Measurements from ENCODE around the gene CHRM2. TPM values are rescaled to one million over a fixed set of nuclear protein-coding genes. Genes with fewer than 3 reads are reported as not detected.

Gene CHRM2
- total RNA-seq, 1 experiment from 2014 or later, result not detected

GRCh38 chr7:136884492-136884891, 16.0 kb downstream of the CHRM2 start:
- intact Hi-C loops (cut with micrococcal nuclease), result no loop called here
- no peak overlapping the region for H3K9ac ChIP-seq (ENCODE audit: low read length)
- no peaks in the 10 kb centered on the region for H3K4me1 ChIP-seq (ENCODE audit: control insufficient read depth in 1 of 2, insufficient read depth in 2 of 2, low read length in 2 of 2)
- ATAC-seq, result no peak
- H3K27me3 ChIP-seq (ENCODE audit: insufficient read depth, low read length), result no peaks in the 10 kb centered on the region
- H3K9me3 ChIP-seq (ENCODE audit: control insufficient read depth in 1 of 2, insufficient read depth in 1 of 2, low read depth in 1 of 2, low read length in 2 of 2), result peaks cover 5 to 17% of the 10 kb centered on the region in 2 experiments; a peak in 2 of 4 replicates
- no peak overlapping the region for H2AFZ ChIP-seq (ENCODE audit: low read depth, low read length, poor library complexity, severe bottlenecking)
- H4K20me1 ChIP-seq (ENCODE audit: insufficient read depth), result no peaks in the 10 kb centered on the region
- H3K4me2 ChIP-seq (ENCODE audit: low read length), result no peak overlapping the region
- H3K27ac ChIP-seq (ENCODE audit: low read depth, low read length), result no peak overlapping the region
- BruUV-seq (replicated peaks), result no TSS peak
- no peak overlapping the region for H3K4me3 ChIP-seq (replicated peaks in 1 of 2; ENCODE audit: low read depth in 1 of 2, low read length in 2 of 2)
- no peaks in the 10 kb centered on the region for H3K9me2 ChIP-seq (ENCODE audit: insufficient read depth)
- RAD21 ChIA-PET (ENCODE audit: low non-redundant PET in 1 of 2, low total read pairs in 2 of 2, uncharacterized antibody in 2 of 2, unreplicated experiment in 2 of 2), result no interaction called here
- H3K79me2 ChIP-seq (ENCODE audit: insufficient read depth, low read length), result no peaks in the 10 kb centered on the region
- CTCF ChIA-PET, result no interaction called here
- POLR2A ChIA-PET, result no interaction called here
- TF ChIP-seq ATF3 (IDR thresholded peaks at IDR 0.05) (no peak), YY1 (IDR thresholded peaks at IDR 0.05; ENCODE audit: extremely low read depth, insufficient replicate concordance, low read depth, low read length) (no peak), EZH2 (IDR thresholded peaks at IDR 0.05) (no peak), CEBPB (IDR thresholded peaks at IDR 0.05; ENCODE audit: low read depth) (no peak), ZNF274 (IDR thresholded peaks at IDR 0.05; ENCODE audit: low read depth, low read length) (no peak), CTCF (IDR thresholded peaks at IDR 0.05 in 2 of 3, conservative IDR thresholded peaks at IDR 0.05 in 1 of 3; ENCODE audit: borderline replicate concordance in 1 of 3, insufficient read depth in 1 of 3, low read depth in 2 of 3, low read length in 2 of 3) (no peak), POLR2A (IDR thresholded peaks at IDR 0.05; ENCODE audit: borderline replicate concordance, extremely low read depth, insufficient read depth, insufficient read length) (no peak), ZFX (IDR thresholded peaks at IDR 0.05) (no peak), SIN3A (IDR thresholded peaks at IDR 0.05; ENCODE audit: low read depth) (no peak), EGR1 (IDR thresholded peaks at IDR 0.05; ENCODE audit: low read depth) (no peak), SP1 (IDR thresholded peaks at IDR 0.05; ENCODE audit: low read depth) (no peak), FOSL1 (IDR thresholded peaks at IDR 0.05; ENCODE audit: low read depth) (no peak), POLR2AphosphoS5 (IDR thresholded peaks at IDR 0.05; ENCODE audit: low read depth, low read length) (no peak), TCF7L2 (IDR thresholded peaks at IDR 0.05; ENCODE audit: borderline replicate concordance, extremely low read depth, insufficient read depth, insufficient read length) (no peak), RAD21 (IDR thresholded peaks at IDR 0.05; ENCODE audit: low read depth) (no peak), ZBTB33 (IDR thresholded peaks at IDR 0.05; ENCODE audit: extremely low read depth, insufficient replicate concordance, low read length) (no peak), ELF1 (IDR thresholded peaks at IDR 0.05; ENCODE audit: borderline replicate concordance, low read depth) (no peak)
- no peaks in the 10 kb centered on the region for H3K36me3 ChIP-seq (ENCODE audit: control insufficient read depth in 1 of 2, insufficient read depth in 2 of 2, low read length in 2 of 2)
- no peak for DNase-seq (ENCODE audit: low read depth, low spot score)
